Measurements from ENCODE around the gene MITF.

DNA sequence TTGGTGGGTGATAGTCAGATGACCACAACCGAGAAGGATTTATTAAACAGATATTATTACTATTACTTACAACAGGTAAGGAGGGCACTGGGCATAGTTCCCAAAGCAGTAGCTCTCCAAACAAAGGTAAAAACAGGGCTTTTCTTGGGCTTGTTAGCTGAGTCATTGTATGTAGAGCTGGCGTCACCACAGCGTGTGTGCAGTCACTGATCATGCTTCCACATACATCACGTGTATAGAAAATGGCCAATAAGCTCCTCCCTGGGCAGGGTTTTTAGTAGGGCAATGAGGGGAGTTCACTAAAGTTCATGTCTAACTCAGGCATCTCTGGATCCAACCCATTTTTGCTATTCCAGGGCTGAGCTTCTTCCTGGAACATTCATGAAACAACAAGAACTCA is 254.5 kb downstream of the MITF start:
- TF ChIP-seq, protein P1, sequence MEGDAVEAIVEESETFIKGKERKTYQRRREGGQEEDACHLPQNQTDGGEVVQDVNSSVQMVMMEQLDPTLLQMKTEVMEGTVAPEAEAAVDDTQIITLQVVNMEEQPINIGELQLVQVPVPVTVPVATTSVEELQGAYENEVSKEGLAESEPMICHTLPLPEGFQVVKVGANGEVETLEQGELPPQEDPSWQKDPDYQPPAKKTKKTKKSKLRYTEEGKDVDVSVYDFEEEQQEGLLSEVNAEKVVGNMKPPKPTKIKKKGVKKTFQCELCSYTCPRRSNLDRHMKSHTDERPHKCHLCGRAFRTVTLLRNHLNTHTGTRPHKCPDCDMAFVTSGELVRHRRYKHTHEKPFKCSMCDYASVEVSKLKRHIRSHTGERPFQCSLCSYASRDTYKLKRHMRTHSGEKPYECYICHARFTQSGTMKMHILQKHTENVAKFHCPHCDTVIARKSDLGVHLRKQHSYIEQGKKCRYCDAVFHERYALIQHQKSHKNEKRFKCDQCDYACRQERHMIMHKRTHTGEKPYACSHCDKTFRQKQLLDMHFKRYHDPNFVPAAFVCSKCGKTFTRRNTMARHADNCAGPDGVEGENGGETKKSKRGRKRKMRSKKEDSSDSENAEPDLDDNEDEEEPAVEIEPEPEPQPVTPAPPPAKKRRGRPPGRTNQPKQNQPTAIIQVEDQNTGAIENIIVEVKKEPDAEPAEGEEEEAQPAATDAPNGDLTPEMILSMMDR (IDR thresholded peaks at IDR 0.05) = no peak
- TF ChIP-seq POLR2AphosphoS5 (IDR thresholded peaks at IDR 0.05) (no peak), POLR2A (IDR thresholded peaks at IDR 0.05) (no peak)

Data from stomach (tissue), 4 donors.